ENCODE results near the gene NDUFA8. TPM values are rescaled to one million over a fixed set of nuclear protein-coding genes. Genes with fewer than 3 reads are reported as not detected.

NDUFA8 gene
- total and polyA plus RNA-seq, 2 donors (not counting 1 experiment from before 2014, with no cell fraction given) = 26.6 to 90.2 TPM

DNA sequence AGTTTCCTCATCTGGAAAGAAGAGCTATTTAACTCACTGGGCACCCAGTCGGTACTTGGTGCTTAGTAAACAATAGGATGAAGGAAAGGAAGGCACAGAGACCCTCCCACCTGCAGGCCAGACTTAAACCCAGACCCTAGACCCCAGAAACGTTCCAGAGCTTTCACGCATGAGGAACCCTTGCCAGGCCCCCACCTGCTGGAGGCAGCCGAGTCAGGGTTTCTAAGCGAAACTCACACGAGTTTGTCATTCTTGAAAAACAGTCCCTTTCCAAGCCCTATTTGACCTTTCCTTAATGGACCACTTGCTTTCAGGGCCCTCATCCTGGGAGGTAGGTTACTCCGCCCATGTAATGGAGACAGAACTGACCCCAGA, 30.6 kb downstream of the NDUFA8 start:
- Histone ChIP-seq H3K9ac (ENCODE audit: insufficient read depth, low read length) (no peak overlapping the region), H3K27me3 (ENCODE audit: control insufficient read depth, insufficient read depth, low read length) (peaks cover 5% of the 10 kb centered on the region), H3K36me3 (ENCODE audit: control insufficient read depth, insufficient read depth, low read length) (no peaks in the 10 kb centered on the region), H3K4me2 (ENCODE audit: extremely low read depth, insufficient read depth, low read length) (no peak overlapping the region), H4K20me1 (ENCODE audit: control insufficient read depth, extremely low read depth, insufficient read depth, low read length) (no peaks in the 10 kb centered on the region), H3K9me3 (ENCODE audit: control insufficient read depth, insufficient read depth, low read depth, low read length) (no peaks in the 10 kb centered on the region), H3K4me1 (ENCODE audit: control insufficient read depth, extremely low read depth, insufficient read depth, low read length) (peaks cover 10% of the 10 kb centered on the region), H2AFZ (ENCODE audit: low read length) (no peak overlapping the region), H3K27ac (ENCODE audit: insufficient read depth, low read length) (no peak overlapping the region), H3K4me3 (replicated peaks in 1 of 4; ENCODE audit: control extremely low read depth in 1 of 4, insufficient read depth in 1 of 4, low read depth in 3 of 4, low read length in 4 of 4) (no peak overlapping the region), H3K79me2 (ENCODE audit: control insufficient read depth, insufficient read depth, low read length) (no peaks in the 10 kb centered on the region)
- DNase-seq (ENCODE audit: low read depth in 2 of 2) = no peak
- no peak for TF ChIP-seq EZH2 (IDR thresholded peaks at IDR 0.05; ENCODE audit: low read length, missing control alignments)
- TF ChIP-seq, protein P1, sequence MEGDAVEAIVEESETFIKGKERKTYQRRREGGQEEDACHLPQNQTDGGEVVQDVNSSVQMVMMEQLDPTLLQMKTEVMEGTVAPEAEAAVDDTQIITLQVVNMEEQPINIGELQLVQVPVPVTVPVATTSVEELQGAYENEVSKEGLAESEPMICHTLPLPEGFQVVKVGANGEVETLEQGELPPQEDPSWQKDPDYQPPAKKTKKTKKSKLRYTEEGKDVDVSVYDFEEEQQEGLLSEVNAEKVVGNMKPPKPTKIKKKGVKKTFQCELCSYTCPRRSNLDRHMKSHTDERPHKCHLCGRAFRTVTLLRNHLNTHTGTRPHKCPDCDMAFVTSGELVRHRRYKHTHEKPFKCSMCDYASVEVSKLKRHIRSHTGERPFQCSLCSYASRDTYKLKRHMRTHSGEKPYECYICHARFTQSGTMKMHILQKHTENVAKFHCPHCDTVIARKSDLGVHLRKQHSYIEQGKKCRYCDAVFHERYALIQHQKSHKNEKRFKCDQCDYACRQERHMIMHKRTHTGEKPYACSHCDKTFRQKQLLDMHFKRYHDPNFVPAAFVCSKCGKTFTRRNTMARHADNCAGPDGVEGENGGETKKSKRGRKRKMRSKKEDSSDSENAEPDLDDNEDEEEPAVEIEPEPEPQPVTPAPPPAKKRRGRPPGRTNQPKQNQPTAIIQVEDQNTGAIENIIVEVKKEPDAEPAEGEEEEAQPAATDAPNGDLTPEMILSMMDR (conservative IDR thresholded peaks at IDR 0.05 in 1 of 2, IDR thresholded peaks at IDR 0.05 in 1 of 2; ENCODE audit: low read depth in 1 of 2, low read length in 2 of 2) = no peak

DNA sequence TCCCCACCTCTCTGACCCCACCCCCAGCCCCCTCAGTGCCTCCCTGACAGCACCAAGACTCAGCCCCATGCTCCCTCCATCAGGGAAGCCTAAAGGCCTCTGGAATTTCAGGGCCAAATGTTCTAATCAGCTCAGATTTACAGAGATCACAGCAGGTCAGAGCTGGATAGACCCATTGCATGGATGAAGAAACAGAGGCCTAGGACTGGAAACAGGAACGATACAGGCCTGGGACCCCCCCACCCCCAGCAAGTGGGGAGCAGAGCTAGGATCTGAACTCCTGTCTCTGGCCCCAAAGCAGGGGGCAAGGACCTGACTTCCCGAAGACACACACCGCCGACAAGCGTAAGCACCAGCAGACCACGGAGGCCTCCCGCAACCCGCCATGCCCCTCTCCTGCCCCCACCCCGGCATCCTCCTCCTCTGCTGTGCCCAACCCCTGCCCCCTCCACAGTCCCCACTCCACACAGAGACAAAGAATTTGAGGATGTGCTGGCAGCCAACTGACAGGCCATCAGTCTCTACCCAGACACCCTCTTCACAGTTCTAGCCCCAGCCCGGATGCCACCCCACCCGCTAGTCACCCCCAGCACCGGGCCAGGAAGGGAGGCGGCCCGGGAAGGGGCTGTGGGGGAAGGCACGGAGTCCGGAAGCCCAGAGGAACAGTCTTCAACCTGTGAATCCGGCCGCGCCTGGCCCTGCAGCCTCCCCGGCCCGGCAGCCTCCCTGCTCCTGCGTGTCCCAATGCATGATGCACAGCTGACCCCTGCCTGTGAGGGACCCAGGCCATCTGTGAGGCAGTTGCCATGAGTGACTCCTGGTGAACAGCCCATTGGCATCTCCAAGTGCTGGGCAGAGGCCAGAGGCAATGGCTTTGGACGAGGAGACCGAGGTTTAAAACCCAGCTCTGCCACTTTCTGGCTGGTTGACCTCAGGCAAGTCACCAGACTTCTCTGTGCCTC, 31.3 kb downstream of the NDUFA8 start:
- Histone ChIP-seq H3K27me3 (ENCODE audit: control insufficient read depth, insufficient read depth, low read length) (peaks cover 5% of the 10 kb centered on the region), H2AFZ (ENCODE audit: low read length) (no peak overlapping the region), H3K9ac (ENCODE audit: insufficient read depth, low read length) (no peak overlapping the region), H3K79me2 (ENCODE audit: control insufficient read depth, insufficient read depth, low read length) (no peaks in the 10 kb centered on the region), H3K4me3 (replicated peaks in 1 of 4; ENCODE audit: control extremely low read depth in 1 of 4, insufficient read depth in 1 of 4, low read depth in 3 of 4, low read length in 4 of 4) (no peak overlapping the region), H3K27ac (ENCODE audit: insufficient read depth, low read length) (no peak overlapping the region), H4K20me1 (ENCODE audit: control insufficient read depth, extremely low read depth, insufficient read depth, low read length) (no peaks in the 10 kb centered on the region), H3K9me3 (ENCODE audit: control insufficient read depth, insufficient read depth, low read depth, low read length) (no peaks in the 10 kb centered on the region), H3K4me2 (ENCODE audit: extremely low read depth, insufficient read depth, low read length) (no peak overlapping the region), H3K4me1 (ENCODE audit: control insufficient read depth, extremely low read depth, insufficient read depth, low read length) (peaks cover 10% of the 10 kb centered on the region), H3K36me3 (ENCODE audit: control insufficient read depth, insufficient read depth, low read length) (no peaks in the 10 kb centered on the region)
- TF ChIP-seq, protein P1 (conservative IDR thresholded peaks at IDR 0.05 in 1 of 2, IDR thresholded peaks at IDR 0.05 in 1 of 2; ENCODE audit: low read depth in 1 of 2, low read length in 2 of 2) = no peak
- TF ChIP-seq EZH2 (IDR thresholded peaks at IDR 0.05; ENCODE audit: low read length, missing control alignments) = no peak
- DNase-seq (ENCODE audit: low read depth in 2 of 2) = no peak

DNA sequence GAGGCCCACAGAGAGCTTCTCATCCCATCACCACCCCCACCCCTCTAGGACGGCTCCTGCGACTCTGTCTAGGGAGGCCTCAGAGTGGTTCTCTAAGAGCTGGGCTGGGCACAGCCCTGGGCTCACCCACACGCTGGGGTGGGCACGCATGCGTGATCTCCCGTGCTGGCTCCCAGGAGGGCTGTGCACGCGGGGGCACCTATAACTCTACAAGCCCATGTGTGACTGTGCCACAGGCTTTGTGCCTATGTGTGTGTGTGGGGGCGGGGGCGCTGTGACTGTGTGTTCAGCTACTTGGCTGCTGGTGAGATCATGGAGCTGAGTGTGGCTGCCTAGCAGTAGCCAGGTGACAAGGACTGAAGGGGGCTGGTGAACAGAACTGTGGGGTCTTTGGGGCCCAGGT, 32.2 kb downstream of the NDUFA8 start:
- Histone ChIP-seq H3K36me3 (ENCODE audit: control insufficient read depth, insufficient read depth, low read length) (no peaks in the 10 kb centered on the region), H3K27me3 (ENCODE audit: control insufficient read depth, insufficient read depth, low read length) (peaks cover 5% of the 10 kb centered on the region), H3K9me3 (ENCODE audit: control insufficient read depth, insufficient read depth, low read depth, low read length) (no peaks in the 10 kb centered on the region), H3K27ac (ENCODE audit: insufficient read depth, low read length) (no peak overlapping the region), H4K20me1 (ENCODE audit: control insufficient read depth, extremely low read depth, insufficient read depth, low read length) (no peaks in the 10 kb centered on the region), H3K4me2 (ENCODE audit: extremely low read depth, insufficient read depth, low read length) (no peak overlapping the region), H3K4me3 (replicated peaks in 1 of 4; ENCODE audit: control extremely low read depth in 1 of 4, insufficient read depth in 1 of 4, low read depth in 3 of 4, low read length in 4 of 4) (no peak overlapping the region), H3K79me2 (ENCODE audit: control insufficient read depth, insufficient read depth, low read length) (no peaks in the 10 kb centered on the region), H2AFZ (ENCODE audit: low read length) (no peak overlapping the region), H3K4me1 (ENCODE audit: control insufficient read depth, extremely low read depth, insufficient read depth, low read length) (peaks cover 10% of the 10 kb centered on the region), H3K9ac (ENCODE audit: insufficient read depth, low read length) (no peak overlapping the region)
- TF ChIP-seq, protein P1 (conservative IDR thresholded peaks at IDR 0.05 in 1 of 2, IDR thresholded peaks at IDR 0.05 in 1 of 2; ENCODE audit: low read depth in 1 of 2, low read length in 2 of 2) = no peak
- TF ChIP-seq EZH2 (IDR thresholded peaks at IDR 0.05; ENCODE audit: low read length, missing control alignments) = no peak
- no peak for DNase-seq (ENCODE audit: low read depth in 2 of 2)

Data from fibroblast of lung (primary cell).